Skeletal muscle satellite cell (primary cell): ENCODE measurements around the gene DDT.
"Not testable (repeated sequence)": the region's sequence is repeated elsewhere in the genome, so short reads cannot be mapped to it uniquely, and the experiment has no call there.

Experiments
- H3K27me3 ChIP-seq: 2 replicates; pipeline ENCODE4 v1.7.0; 2013; ENCODE audit warnings: low read length; ENCODE audit not compliant: control insufficient read depth, insufficient read depth
- H3K36me3 ChIP-seq: 2 replicates; pipeline ENCODE4 v1.7.0; 2013; ENCODE audit warnings: mild to moderate bottlenecking, control low read depth, low read length; ENCODE audit not compliant: insufficient read depth
- H3K4me1 ChIP-seq: 2 replicates; pipeline ENCODE4 v1.7.0; 2013; ENCODE audit warnings: low read length; ENCODE audit not compliant: control insufficient read depth, insufficient read depth
- H3K4me2 ChIP-seq: 2 replicates; pipeline ENCODE4 v1.7.0; 2013; ENCODE audit warnings: mild to moderate bottlenecking, low read length
- H3K4me3 ChIP-seq: 2 replicates; pipeline ENCODE4 v1.7.0; 2013; ENCODE audit warnings: low read length
- H3K9ac ChIP-seq: 2 replicates; pipeline ENCODE4 v1.7.0; 2013; ENCODE audit warnings: mild to moderate bottlenecking, low read depth, low read length, moderate library complexity
- H3K9me3 ChIP-seq: replicated peaks from 2 replicates; pipeline ENCODE4 v1.7.0; 2013; ENCODE audit warnings: mild to moderate bottlenecking, control low read depth, low read length

The DDT gene

DNA sequence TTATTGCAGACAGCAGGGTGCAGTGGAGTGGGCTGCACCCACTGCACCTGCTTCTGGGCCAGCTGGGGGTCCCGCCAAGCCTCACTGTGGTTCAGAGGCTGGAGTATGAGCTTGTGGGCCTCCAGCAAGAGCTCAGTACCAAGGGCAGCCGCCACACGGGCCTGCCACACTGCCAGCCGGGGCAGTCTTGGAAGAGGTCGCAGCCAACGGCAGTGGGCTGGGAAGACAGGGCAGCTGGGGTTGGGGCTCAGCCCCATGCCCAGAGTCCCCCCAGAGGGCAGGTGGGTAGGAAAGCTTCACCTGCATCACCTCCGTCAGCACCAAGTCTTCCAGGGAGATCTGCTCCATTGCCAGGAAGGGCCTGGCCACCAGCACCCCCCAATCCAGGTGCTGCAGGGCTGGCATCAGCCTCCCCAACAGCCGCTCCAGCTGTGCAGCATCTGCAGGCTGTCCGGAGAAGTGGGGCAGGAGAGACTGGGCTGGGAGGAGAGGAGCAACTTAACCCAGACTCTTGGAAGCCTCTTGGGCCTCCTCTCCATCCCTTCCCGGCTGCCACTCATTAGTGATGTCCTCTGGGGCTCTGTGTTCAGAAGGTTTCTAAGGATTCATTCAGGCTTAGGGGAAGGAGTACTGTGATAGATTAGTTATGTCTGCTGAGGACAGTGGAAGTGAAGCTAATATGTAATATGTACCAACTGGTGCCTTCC is 32.1 kb upstream of the DDT start:
- H3K9ac ChIP-seq = no peak overlapping the region
- no peaks in the 10 kb centered on the region for H3K36me3 ChIP-seq
- H3K9me3 ChIP-seq = no peaks in the 10 kb centered on the region
- H3K4me3 ChIP-seq = no peak overlapping the region
- H3K27me3 ChIP-seq = peaks cover 13% of the 10 kb centered on the region
- no peaks in the 10 kb centered on the region for H3K4me1 ChIP-seq
- no peak overlapping the region for H3K4me2 ChIP-seq

DNA sequence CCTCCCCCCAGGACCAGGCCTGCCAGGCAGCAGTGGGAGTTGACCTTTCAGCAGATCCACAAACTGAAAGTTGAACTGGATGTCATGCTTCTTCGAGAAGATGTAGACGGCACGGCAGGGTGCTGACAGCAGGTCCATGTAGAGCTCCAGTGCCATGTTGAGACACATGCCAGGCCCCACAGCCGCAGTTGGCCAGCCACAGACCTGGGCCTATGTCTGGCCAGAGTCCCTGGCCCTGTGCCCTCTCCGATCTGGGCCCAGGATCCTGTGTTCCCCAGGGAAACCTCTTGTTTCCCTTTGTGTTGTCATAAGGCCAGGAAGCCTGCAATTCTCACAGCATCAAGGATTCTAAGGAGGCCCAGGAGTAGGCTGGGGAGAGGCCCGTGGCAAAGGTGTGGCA is 31.0 kb upstream of the DDT start, which contains the start of gene GSTT4:
Gene GSTT4 (minus strand): TSS at position 253 of the 400 bp plus-strand sequence. CDS start 97 bp downstream, at position 156.
- Histone ChIP-seq H3K4me2 (peak within 1 kb of the TSS; percentile 10), H3K36me3 (no peaks in the 10 kb centered on the region), H3K4me1 (no peaks in the 10 kb centered on the region), H3K9me3 (no peaks in the 10 kb centered on the region), H3K27me3 (peaks cover 13% of the 10 kb centered on the region), H3K4me3 (no peak within 1 kb of the TSS), H3K9ac (no peak within 1 kb of the TSS)

DNA sequence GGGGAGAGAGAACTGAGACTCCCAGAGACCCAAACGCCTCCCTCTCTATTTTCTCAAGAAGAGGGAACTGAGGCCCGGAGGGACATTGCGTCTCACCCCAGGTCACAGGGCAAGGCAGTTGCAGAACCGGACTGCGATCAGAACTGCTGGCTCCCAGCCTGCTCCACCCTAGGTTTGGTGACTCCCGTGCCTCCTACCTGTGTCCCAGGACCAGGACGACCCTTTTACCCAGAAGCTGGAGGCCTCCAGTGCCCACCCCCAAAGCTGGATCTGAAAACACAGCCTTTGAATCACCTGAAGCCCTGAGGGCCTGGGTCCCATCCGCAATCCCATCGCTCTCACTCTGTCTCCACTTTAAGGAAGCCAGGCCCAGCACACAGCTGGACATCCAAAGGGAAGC is 29.6 kb upstream of the DDT start:
- no peak overlapping the region for H3K4me2 ChIP-seq
- H3K4me3 ChIP-seq = no peak overlapping the region
- H3K36me3 ChIP-seq = no peaks in the 10 kb centered on the region
- no peak overlapping the region for H3K9ac ChIP-seq
- H3K4me1 ChIP-seq = no peaks in the 10 kb centered on the region
- H3K9me3 ChIP-seq = no peaks in the 10 kb centered on the region
- peaks cover 13% of the 10 kb centered on the region for H3K27me3 ChIP-seq

DNA sequence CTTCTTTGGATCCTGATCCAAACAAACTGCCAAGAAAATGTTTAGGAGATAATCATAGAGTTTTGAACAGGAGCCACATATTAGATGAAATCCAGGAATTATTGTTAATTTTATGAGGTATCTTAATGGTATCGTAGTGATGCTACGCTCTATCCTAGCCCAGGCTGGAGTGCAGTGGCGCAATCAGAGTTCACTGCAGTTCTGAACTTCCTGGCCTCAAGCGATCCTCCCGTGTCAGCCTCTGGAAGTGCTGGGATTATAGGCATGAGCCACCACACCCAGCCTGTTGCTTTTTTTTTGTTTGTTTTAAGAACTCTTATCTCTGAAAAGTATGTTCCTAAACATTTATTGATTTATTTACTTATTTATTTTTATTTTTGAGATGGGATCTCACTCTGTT is 28.6 kb upstream of the DDT start:
- Histone ChIP-seq H3K4me2 (no peak overlapping the region), H3K36me3 (no peaks in the 10 kb centered on the region), H3K9me3 (no peaks in the 10 kb centered on the region), H3K4me3 (no peak overlapping the region), H3K9ac (no peak overlapping the region), H3K4me1 (no peaks in the 10 kb centered on the region), H3K27me3 (peaks cover 13% of the 10 kb centered on the region)

DNA sequence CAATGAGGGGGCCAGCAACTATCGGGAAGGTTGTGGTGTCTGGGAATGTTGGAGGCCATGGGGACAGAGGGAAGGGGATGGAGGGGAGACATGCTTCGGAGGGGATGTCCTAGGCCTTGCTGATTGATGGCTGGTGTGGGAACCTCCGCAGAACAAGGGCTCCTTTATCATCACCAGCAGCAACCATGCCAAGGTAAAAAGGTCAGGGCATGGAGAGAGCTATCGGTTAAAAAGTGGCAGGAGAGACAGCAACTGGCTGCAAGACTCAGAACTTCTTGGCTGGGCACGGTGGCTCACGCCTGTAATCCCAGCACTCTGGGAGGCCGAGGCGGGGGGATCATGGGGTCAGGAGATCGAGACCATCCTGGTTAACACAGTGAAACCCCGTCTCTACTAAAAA is 28.0 kb upstream of the DDT start:
- H3K4me3 ChIP-seq = no peak overlapping the region
- H3K9me3 ChIP-seq = no peaks in the 10 kb centered on the region
- no peak overlapping the region for H3K9ac ChIP-seq
- H3K36me3 ChIP-seq = no peaks in the 10 kb centered on the region
- no peak overlapping the region for H3K4me2 ChIP-seq
- peaks cover 10% of the 10 kb centered on the region for H3K27me3 ChIP-seq
- no peaks in the 10 kb centered on the region for H3K4me1 ChIP-seq

DNA sequence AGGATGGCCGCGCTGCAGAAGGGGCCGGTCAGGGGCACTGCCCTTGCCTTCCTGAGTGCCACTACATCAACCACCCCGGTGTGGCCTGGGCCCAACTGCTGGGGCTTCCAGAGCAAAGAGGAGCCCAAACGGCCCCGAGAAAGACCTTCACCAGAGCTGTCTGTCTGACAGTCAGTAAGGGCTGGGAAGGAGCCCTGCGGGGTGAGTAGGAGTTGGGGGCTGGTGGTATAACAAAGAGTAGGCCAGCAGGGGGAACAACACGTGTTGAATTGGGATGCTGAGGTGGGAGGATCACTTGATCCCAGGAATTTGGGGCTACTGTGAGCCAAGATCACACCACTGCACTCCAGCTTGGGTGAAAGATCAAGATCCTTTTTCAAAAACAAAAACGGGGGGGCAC is 27.1 kb upstream of the DDT start:
- Histone ChIP-seq H3K4me3 (no peak overlapping the region), H3K9ac (no peak overlapping the region), H3K4me2 (no peak overlapping the region), H3K36me3 (no peaks in the 10 kb centered on the region), H3K4me1 (no peaks in the 10 kb centered on the region), H3K27me3 (peaks cover 10% of the 10 kb centered on the region), H3K9me3 (no peaks in the 10 kb centered on the region)

- H3K9ac ChIP-seq, H3K36me3 ChIP-seq, H3K9me3 ChIP-seq, H3K4me3 ChIP-seq, H3K4me1 ChIP-seq, H3K27me3 ChIP-seq, H3K4me2 ChIP-seq: not testable (repeated sequence)
Observed at GRCh38 chr22:23999779-24000178, 25.5 kb upstream of the DDT start.

DNA sequence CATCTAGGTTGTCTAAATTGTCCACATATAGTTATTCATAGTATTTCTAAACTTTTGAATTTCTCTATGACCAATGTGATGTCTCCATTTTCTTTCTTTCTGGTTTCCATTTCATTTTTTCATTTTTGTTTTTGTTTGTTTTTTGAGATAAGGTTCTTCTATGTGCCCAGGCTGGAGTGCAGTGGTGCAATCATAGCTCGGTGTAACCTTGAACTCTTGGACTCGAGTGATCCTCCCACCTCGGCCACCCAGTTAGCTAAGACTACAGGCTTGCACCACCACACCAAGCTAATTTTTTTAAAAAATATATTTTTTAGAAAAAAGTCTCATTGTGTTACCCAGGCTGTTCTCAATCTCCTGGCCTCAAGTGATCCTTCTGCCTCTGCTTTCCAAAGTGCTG is 22.9 kb upstream of the DDT start:
- Histone ChIP-seq H3K27me3 (no peaks in the 10 kb centered on the region), H3K9me3 (no peaks in the 10 kb centered on the region), H3K36me3 (no peaks in the 10 kb centered on the region), H3K9ac (no peak overlapping the region), H3K4me2 (no peak overlapping the region), H3K4me3 (no peak overlapping the region), H3K4me1 (no peaks in the 10 kb centered on the region)

DNA sequence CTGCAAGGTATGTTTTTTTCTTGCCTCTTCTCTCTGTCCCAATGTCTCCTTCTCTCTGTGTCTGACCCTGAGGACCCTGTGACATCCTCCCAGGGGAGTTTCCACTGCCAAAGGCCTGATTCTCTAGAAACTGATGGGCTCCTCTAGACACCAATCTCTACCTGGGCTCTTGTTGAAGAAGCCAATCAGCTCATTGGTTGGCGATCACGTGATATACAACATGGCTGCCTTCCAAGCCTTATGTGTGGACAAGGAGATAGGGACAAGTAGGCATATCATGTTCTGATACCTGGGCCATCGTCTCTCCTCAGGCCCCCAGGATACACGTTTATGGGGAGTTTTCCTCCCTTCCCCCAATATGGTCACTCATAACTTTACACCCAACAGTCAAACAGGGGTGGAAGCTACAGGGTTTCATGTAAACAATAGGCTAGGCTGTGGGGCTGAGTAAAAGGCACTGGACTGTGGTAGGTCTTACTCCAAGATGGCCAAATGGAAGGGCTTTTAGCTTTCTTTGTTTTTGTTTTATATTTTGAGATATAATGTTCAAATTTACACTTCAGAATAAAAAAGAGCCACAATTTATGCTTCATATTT is 19.4 kb upstream of the DDT start:
- H3K36me3 ChIP-seq = not testable (repeated sequence)

GRCh38 chr22:23993080-23993479 is 18.8 kb upstream of the DDT start:
- not testable (repeated sequence) for H3K9me3 ChIP-seq, H3K4me3 ChIP-seq, H3K4me2 ChIP-seq, H3K9ac ChIP-seq, H3K4me1 ChIP-seq, H3K36me3 ChIP-seq, H3K27me3 ChIP-seq

More for the DNA sequence above, 19.4 kb upstream of the DDT start:
- not testable (repeated sequence) for H3K4me3 ChIP-seq, H3K9me3 ChIP-seq, H3K4me1 ChIP-seq, H3K9ac ChIP-seq, H3K27me3 ChIP-seq, H3K4me2 ChIP-seq

GRCh38 chr22:23989583-23990244 is 15.5 kb upstream of the DDT start:
- not testable (repeated sequence) for H3K4me1 ChIP-seq, H3K27me3 ChIP-seq, H3K9me3 ChIP-seq, H3K36me3 ChIP-seq, H3K4me2 ChIP-seq, H3K9ac ChIP-seq, H3K4me3 ChIP-seq
